Measurements from ENCODE around the gene C16orf96.
A peak's percentile ranks its signal among the peaks of the same experiment; 100 is the strongest.

The C16orf96 gene

DNA sequence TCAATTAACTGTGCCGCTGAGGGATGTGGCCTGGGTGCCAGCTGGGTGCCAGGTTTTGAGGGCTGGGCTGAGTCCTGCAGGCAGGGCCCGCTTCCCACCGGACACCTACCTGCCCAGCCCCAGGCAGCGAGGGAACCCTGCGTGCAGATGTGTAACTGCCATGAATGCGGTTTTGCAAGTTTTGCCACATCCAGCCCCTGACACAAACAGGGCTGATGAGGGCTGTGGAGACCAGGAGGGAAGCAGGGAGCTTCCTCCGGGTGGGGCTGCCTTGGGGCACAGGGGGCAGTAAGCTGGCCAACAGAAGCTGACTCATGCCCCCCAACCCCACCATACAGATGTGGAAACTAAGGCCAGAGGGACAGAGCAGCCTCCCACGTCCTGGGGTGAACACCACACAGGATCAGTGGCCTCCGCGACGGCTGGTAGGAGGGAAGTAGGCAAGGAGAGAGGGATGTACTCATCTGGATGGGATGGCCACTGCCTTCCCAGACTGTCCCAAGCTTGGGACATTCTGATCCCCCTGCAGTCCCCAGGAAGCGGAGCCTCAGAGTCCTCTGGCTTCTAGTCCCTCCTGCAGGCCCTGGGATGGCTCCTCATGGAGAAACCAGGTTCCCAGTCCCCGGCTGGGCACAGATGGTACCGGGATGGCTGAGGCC is 57.0 kb downstream of the C16orf96 start:
- TF ChIP-seq, protein P1, sequence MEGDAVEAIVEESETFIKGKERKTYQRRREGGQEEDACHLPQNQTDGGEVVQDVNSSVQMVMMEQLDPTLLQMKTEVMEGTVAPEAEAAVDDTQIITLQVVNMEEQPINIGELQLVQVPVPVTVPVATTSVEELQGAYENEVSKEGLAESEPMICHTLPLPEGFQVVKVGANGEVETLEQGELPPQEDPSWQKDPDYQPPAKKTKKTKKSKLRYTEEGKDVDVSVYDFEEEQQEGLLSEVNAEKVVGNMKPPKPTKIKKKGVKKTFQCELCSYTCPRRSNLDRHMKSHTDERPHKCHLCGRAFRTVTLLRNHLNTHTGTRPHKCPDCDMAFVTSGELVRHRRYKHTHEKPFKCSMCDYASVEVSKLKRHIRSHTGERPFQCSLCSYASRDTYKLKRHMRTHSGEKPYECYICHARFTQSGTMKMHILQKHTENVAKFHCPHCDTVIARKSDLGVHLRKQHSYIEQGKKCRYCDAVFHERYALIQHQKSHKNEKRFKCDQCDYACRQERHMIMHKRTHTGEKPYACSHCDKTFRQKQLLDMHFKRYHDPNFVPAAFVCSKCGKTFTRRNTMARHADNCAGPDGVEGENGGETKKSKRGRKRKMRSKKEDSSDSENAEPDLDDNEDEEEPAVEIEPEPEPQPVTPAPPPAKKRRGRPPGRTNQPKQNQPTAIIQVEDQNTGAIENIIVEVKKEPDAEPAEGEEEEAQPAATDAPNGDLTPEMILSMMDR (IDR thresholded peaks at IDR 0.05; ENCODE audit: poor library complexity, severe bottlenecking): no peak
- peak overlapping the region; percentile 64 for H3K27ac ChIP-seq (ENCODE audit: poor library complexity, severe bottlenecking)
- no peaks in the 10 kb centered on the region for H3K27me3 ChIP-seq (ENCODE audit: insufficient read depth, poor library complexity, severe bottlenecking)
- peak overlapping the region; percentile 93 for H3K4me3 ChIP-seq (ENCODE audit: severe bottlenecking)
- DNase-seq (ENCODE audit: low spot score) (no peak), ATAC-seq (ENCODE audit: low read depth) (0 out of 3 replicates have a peak, but pooled peaks have one; percentile 2)
- no peaks in the 10 kb centered on the region for H3K9me3 ChIP-seq (ENCODE audit: severe bottlenecking)
- no peaks in the 10 kb centered on the region for H3K36me3 ChIP-seq (ENCODE audit: low read depth)
- peaks cover 10% of the 10 kb centered on the region for H3K4me1 ChIP-seq (ENCODE audit: insufficient read depth, poor library complexity, severe bottlenecking)

DNA sequence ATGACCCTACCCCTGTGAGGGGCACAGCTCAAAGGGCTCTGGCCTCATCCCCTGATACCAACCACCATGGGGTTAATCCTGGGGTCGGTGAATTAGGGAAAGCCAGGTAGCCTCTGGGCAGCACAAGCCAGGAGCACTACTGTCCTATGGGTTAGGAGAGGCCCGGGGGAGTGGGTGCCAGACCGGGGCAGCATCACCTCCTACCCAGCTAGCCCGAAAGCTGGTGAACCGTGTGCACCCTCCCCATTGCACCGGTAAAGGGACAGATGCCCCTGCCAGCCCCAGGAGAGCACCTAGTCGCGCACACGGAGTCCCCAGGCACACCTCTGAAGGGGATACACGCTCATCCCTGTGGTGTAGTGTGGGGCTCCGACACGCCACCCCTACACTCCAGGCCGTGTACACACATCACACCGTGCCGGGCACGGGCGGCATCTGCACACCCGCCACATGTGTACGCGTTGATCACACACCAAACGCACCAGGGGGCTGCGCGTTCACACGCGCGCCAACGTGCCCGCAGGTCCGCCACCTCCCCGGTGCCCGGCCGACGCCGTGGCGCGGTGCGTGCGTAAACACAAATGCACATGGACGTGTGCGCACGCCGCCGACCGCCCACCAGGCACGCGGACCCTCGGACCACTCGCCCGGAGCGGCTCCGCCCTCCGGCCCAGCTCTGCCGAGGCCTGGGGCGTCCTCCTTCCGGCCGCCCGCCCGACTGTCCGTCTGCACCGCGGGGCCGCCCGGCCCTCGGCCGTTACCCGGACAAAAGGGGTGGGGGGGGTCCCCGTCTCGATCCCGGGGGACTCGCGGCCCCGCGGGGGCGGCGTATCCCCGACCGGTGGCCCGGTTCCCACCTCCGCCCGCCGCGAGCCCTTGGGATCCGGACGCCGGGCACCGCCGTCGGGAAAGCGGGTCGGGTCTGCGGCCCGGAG is 57.8 kb downstream of the C16orf96 start:
- DNase-seq (ENCODE audit: low spot score) (no peak), ATAC-seq (ENCODE audit: low read depth) (0 out of 3 replicates have a peak, but pooled peaks have one; percentile 0)
- Histone ChIP-seq H3K27ac (ENCODE audit: poor library complexity, severe bottlenecking) (peak overlapping the region; percentile 64), H3K4me3 (ENCODE audit: severe bottlenecking) (peak overlapping the region; percentile 93), H3K36me3 (ENCODE audit: low read depth) (no peaks in the 10 kb centered on the region), H3K27me3 (ENCODE audit: insufficient read depth, poor library complexity, severe bottlenecking) (no peaks in the 10 kb centered on the region), H3K4me1 (ENCODE audit: insufficient read depth, poor library complexity, severe bottlenecking) (peaks cover 17% of the 10 kb centered on the region), H3K9me3 (ENCODE audit: severe bottlenecking) (no peaks in the 10 kb centered on the region)
- TF ChIP-seq, protein P1 (IDR thresholded peaks at IDR 0.05; ENCODE audit: poor library complexity, severe bottlenecking): no peak

DNA sequence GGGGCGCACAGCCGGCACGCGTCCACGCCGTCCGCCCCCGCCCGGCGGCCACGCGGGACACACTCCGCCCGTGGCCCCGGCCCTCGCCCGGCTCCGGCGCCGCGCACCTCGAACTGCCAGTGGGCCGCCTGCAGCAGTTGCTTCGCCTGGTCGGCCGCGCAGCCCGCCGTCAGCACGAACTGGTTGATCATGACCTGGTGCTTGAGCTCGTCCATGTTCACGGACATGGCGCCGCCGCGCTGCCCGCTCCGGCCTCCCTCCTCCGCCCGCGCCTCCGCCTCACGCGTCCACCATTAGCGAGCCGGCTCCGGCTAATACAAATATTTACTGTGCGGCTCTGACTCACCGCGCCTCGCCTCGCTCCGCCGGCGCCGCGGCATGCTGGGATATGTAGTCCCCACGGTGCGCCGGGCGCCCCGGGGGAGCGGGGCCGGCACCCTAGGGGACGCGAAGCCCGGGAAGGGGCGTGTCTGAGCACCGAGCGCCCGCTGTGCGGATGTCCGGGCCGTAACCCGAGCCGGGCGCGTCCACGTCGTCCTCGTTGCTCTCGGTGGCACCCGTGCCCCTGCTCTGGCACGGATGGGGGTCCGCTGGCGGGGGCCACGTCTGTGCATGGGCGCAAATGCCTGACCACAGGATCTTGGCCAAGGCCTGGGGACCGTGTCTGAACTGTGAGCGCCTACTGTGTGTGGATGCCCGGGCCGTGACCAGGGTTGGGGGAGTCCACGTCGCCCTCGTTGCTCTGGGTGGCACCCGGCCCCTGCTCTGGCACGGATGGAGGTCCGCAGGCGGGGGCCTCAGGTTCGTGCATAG is 58.6 kb downstream of the C16orf96 start, which contains the start of gene UBALD1:
UBALD1 (minus strand) TSS at position 318 of the 813 bp plus-strand sequence; CDS start at position 227, 91 bp downstream.
- ATAC-seq (ENCODE audit: low read depth) (peak; percentile 70), DNase-seq (ENCODE audit: low spot score) (peak; percentile 89)
- peak within 1 kb of the TSS; percentile 93 for H3K4me3 ChIP-seq (ENCODE audit: severe bottlenecking)
- H3K4me1 ChIP-seq (ENCODE audit: insufficient read depth, poor library complexity, severe bottlenecking): peaks cover 22% of the 10 kb centered on the region
- H3K27ac ChIP-seq (ENCODE audit: poor library complexity, severe bottlenecking): peak within 1 kb of the TSS; percentile 64
- no peaks in the 10 kb centered on the region for H3K36me3 ChIP-seq (ENCODE audit: low read depth)
- no peaks in the 10 kb centered on the region for H3K27me3 ChIP-seq (ENCODE audit: insufficient read depth, poor library complexity, severe bottlenecking)
- no peaks in the 10 kb centered on the region for H3K9me3 ChIP-seq (ENCODE audit: severe bottlenecking)
- TF ChIP-seq, protein P1 (IDR thresholded peaks at IDR 0.05; ENCODE audit: poor library complexity, severe bottlenecking): no peak

DNA sequence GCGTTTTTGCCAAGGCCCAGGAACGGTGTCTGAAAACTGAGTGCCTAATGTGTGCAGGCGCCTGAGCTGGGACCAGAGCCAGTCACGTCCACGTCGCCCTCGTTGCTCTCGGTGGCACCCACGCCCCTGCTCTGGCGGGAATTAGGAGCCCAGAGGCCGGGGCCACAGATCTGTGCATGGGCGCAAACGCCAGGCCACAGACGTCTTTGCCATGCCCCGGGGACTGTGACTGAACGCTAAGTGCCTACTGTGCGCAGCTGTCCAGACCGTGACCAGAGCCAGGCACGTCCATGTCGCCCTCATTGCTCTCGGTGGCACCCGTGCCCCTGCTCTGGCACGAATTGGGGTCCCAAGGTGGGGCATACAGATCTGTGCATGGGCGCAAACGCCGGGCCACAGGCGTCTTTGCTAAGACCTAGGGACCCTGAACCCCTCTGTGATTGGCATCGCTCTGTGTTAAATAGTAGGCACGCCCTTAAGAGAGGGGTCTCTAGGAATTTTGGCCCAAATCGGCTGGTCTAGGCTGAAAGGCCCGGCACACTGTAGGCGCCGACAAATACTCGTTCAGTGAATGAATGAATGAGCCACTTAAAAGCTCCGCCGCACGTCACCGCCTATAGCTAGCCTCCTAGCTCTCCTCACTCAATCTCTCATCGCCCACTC is 59.4 kb downstream of the C16orf96 start:
- Histone ChIP-seq H3K27ac (ENCODE audit: poor library complexity, severe bottlenecking) (peak overlapping the region; percentile 64), H3K9me3 (ENCODE audit: severe bottlenecking) (no peaks in the 10 kb centered on the region), H3K4me1 (ENCODE audit: insufficient read depth, poor library complexity, severe bottlenecking) (peaks cover 22% of the 10 kb centered on the region), H3K27me3 (ENCODE audit: insufficient read depth, poor library complexity, severe bottlenecking) (no peaks in the 10 kb centered on the region), H3K4me3 (ENCODE audit: severe bottlenecking) (peak overlapping the region; percentile 93), H3K36me3 (ENCODE audit: low read depth) (no peaks in the 10 kb centered on the region)
- TF ChIP-seq, protein P1 (IDR thresholded peaks at IDR 0.05; ENCODE audit: poor library complexity, severe bottlenecking): no peak
- DNase-seq (ENCODE audit: low spot score): no peak
- no peak for ATAC-seq (ENCODE audit: low read depth)
